Measurements from ENCODE around the gene PPP1R1C.

PPP1R1C gene

DNA sequence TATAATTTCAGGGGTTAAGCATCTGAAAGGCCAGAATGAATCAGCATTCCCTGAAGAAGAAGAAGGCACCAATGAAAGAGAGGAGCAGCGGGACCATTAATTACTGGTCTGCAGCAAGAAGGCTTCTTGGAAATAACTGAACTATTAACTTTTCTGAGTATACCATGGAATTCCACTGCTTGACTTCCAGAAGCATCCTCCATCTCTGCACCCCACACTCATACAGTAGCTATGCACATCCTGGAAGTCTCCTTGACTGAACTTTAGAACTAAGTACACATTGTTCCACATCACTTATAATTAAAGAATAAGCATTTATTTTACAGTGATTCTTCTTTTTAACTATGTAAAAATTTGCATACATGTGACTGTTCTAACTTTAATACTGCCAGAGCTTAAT is 131.5 kb downstream of the PPP1R1C start:
- DNase-seq = no peak

- DNase-seq = no peak
These were observed 143.4 kb downstream of the PPP1R1C start for GRCh38 chr2:182128821-182129707.

- no peak for DNase-seq
These were observed 147.0 kb downstream of the PPP1R1C start for GRCh38 chr2:182132605-182133004.

DNA sequence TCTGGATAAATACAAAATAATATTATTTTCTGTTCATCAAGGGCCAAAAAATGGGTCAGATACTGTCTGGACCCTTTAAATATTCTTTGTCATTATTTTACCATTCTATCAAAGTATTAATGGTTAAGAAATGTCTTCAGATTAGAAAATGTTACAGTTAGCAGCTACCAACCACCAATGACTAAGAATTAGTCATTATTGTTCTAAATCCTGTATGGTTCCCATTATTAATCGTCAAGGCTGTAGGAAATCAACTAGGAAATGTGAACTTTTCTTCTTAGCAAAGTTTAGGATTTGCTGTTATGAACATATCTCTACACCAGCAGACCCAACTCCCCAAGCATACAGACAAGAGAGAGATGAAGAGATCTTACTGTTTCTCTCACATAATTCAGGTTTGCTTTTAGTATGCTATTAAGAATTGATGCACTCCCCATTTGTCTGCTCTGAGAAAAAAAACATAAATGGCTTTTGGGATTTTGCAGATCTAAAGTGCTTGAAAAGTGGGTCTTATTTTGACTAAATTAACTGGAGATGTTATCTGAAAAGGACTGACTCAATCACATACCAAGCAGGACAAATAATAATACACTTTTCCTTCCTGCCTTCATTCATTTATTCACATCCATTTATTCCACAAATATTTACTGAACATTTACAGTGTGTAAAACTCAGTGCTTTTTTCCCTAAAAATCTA is 147.7 kb downstream of the PPP1R1C start:
- no peak for DNase-seq

GRCh38 chr2:182134201-182134600 is 148.5 kb downstream of the PPP1R1C start:
- DNase-seq = no peak

GRCh38 chr2:182142062-182142461 is 156.4 kb downstream of the PPP1R1C start:
- no peak for DNase-seq

GRCh38 chr2:182144041-182144775 is 158.6 kb downstream of the PPP1R1C start:
- no peak for DNase-seq

DNA sequence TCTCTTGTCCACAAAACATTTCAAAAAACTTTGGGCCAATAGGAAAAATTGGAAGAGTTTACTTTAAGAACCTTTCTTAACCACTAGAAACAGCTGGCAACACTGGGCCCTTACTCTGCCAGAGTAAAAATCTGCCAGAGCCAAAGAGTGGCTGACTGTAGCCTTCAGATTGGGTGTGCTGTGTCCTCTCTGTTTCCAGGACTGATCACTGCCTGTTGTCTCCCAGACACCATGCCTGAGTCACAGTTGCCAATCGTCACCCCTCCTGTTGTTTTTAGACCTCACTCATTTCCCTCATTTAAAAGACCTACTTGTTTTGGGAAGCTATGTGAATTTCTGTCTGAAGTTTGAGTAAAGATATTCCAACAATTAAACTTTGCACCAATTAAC is 159.1 kb downstream of the PPP1R1C start:
- no peak for DNase-seq

GRCh38 chr2:182148344-182148743 is 162.7 kb downstream of the PPP1R1C start:
- DNase-seq = no peak

- DNase-seq = no peak
These were observed 178.2 kb downstream of the PPP1R1C start for GRCh38 chr2:182163878-182164277.

- DNase-seq = no peak
These were observed 179.0 kb downstream of the PPP1R1C start for GRCh38 chr2:182164686-182165085.

- no peak for DNase-seq
These were observed 179.5 kb downstream of the PPP1R1C start for GRCh38 chr2:182165202-182165601.

- DNase-seq = no peak
These were observed 180.8 kb downstream of the PPP1R1C start for GRCh38 chr2:182166406-182166805.

DNA sequence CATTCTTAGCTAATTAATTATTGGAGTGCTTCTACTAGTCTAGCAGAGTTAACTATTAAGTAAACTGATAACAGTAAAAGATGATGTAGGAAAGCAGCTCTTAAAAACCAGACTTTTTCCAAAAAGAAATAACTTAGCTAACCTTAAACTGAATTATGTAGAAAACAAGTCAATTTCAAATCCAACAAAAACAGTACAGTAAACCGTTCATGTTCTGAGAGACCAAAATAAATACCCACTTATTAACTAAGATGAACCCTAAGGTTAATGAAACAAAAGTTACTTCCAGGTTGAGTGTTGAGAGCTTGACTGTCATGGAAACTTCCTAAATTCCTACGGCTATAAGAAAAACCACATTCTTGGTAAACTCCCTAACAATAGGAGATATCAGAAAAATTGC is 181.2 kb downstream of the PPP1R1C start:
- no peak for DNase-seq
